ENCODE measurements around the gene DYRK2.

DYRK2 gene

DNA sequence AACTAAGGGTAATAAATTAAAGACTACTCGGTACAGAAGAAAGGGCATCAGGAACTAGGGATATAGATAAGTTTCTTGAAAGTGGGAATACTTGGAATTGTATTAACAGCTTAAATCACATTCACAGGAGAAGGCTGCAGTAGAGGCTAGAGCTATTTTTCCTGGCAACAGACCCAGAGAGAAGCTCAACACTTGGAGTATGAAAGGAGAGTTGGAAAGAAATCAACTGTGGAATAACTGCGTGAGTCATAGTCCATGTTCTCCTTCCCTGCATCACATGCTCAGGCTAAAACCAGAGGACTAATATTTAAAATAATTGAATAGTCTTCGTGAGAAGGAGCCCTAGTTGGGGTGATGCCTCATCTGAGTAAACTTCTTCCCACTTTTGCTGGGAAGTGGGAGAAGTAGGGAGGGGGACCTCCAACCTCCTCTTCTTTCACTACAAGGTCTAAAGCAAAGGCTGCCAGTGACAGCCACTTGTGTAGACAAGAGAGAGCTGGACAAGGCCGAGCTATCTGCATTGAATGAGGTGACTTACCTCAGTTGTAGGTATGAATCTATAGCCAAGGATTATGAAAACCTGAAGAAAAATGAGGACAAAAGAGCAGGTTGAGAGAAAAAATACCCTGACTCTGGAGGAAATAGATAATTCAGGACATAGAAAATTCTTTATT is 32.7 kb downstream of the DYRK2 start:
- no peaks in the 10 kb centered on the region for H3K36me3 ChIP-seq
- no peak overlapping the region for H3K4me3 ChIP-seq
- H3K9me3 ChIP-seq, result no peaks in the 10 kb centered on the region
- H3K4me1 ChIP-seq, result peaks cover 0 to 39% (median 16%) of the 10 kb centered on the region in 4 donors
- intact Hi-C loops (cut with DNase I; ENCODE audit: low total_unique reads), result no loop called here
- H3K27ac ChIP-seq, result peak overlapping the region; percentile 84 to 87
- TF ChIP-seq, protein P1, sequence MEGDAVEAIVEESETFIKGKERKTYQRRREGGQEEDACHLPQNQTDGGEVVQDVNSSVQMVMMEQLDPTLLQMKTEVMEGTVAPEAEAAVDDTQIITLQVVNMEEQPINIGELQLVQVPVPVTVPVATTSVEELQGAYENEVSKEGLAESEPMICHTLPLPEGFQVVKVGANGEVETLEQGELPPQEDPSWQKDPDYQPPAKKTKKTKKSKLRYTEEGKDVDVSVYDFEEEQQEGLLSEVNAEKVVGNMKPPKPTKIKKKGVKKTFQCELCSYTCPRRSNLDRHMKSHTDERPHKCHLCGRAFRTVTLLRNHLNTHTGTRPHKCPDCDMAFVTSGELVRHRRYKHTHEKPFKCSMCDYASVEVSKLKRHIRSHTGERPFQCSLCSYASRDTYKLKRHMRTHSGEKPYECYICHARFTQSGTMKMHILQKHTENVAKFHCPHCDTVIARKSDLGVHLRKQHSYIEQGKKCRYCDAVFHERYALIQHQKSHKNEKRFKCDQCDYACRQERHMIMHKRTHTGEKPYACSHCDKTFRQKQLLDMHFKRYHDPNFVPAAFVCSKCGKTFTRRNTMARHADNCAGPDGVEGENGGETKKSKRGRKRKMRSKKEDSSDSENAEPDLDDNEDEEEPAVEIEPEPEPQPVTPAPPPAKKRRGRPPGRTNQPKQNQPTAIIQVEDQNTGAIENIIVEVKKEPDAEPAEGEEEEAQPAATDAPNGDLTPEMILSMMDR (IDR thresholded peaks at IDR 0.05), result no peak
- H3K27me3 ChIP-seq, result no peaks in the 10 kb centered on the region
- peak in 1 of 2 donors; percentile 34 for DNase-seq

DNA sequence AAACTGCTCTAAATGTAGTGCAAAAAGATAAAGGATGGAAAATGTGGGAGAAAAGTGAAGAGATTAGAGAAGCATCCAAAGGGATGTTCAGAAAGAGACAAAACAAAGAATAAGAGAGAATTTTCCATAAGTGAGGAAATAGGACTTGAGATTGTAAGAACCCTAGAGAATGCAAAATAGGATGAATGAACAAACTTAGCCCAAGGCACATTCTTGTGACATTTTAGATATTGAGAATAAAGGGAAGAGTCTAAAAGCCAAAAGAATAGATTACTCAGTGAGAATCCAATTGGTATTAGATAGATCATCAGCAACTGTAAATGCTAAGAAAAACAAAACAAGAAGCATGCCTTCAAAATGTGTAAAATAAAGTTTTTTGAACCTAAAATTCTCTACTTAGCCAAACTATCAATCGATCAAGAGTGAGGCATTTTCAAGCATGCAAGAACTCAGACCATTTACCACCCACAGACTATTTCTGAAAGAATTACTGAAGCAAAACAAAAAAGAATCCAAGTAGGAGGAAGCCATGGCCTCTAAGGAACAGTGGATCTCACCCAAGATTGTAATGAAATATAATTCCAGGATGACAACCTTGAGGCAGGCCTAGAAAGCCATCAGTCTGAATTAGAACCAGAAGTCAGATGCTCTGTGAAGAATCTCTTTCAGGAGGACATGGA is 33.5 kb downstream of the DYRK2 start:
- H3K36me3 ChIP-seq, result no peaks in the 10 kb centered on the region
- H3K4me1 ChIP-seq, result peaks cover 0 to 39% (median 16%) of the 10 kb centered on the region in 4 donors
- H3K27me3 ChIP-seq, result no peaks in the 10 kb centered on the region
- no peaks in the 10 kb centered on the region for H3K9me3 ChIP-seq
- peak overlapping the region; percentile 84 to 87 for H3K27ac ChIP-seq
- DNase-seq, result no peak
- intact Hi-C loops (cut with DNase I; ENCODE audit: low total_unique reads), result no loop called here
- TF ChIP-seq, protein P1 (IDR thresholded peaks at IDR 0.05), result no peak
- no peak overlapping the region for H3K4me3 ChIP-seq

DNA sequence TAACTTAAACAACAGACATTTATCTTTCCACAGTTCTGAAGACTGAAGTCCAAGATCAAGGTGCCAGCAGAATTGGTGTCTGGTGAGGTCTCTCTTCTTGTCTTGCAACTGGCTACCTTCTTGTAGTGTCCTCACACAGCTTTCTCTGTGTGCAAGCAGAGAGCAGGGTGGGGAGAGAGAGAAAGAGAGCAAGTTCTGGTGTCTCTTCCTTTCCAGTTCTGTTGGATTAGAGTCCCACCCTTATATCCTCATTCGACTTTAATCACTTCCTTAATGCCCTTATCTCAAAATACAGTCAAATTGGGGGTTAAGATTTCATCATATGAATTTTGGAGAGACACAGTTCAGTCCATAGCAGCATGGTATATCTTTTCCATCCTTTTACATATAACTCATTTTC is 40.8 kb downstream of the DYRK2 start:
- no peak overlapping the region for H3K27ac ChIP-seq
- TF ChIP-seq, protein P1 (IDR thresholded peaks at IDR 0.05), result no peak
- H3K36me3 ChIP-seq, result no peaks in the 10 kb centered on the region
- intact Hi-C loops (cut with DNase I; ENCODE audit: low total_unique reads), result no loop called here
- no peaks in the 10 kb centered on the region for H3K9me3 ChIP-seq
- no peaks in the 10 kb centered on the region for H3K27me3 ChIP-seq
- no peak overlapping the region for H3K4me3 ChIP-seq
- H3K4me1 ChIP-seq, result peaks cover 0 to 6% (median 0%) of the 10 kb centered on the region in 4 donors
- DNase-seq, result no peak

DNA sequence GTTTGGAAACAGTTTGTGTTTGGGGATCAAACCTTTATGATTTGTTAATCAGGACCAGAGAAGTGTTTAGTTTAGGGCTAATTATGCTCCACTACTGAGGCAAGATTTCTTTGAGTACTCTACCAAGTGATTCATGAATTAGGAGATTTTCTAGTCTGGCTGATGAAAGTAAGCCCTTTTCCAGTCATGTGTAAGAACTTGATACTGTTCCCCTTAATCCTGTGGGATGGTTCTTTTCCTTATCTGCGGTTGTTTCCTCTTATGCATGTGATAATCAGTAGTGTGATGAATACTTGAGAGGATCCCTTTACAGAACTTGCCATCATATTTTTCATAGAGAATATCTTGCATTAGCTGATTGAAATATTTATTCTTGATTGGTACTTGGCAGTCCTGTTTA is 42.1 kb downstream of the DYRK2 start:
- intact Hi-C loops (cut with DNase I; ENCODE audit: low total_unique reads), result no loop called here
- DNase-seq, result no peak
- Histone ChIP-seq H3K9me3 (no peaks in the 10 kb centered on the region), H3K27me3 (no peaks in the 10 kb centered on the region), H3K4me1 (peaks cover 0 to 8% (median 0%) of the 10 kb centered on the region in 4 donors), H3K27ac (no peak overlapping the region), H3K4me3 (no peak overlapping the region), H3K36me3 (no peaks in the 10 kb centered on the region)
- TF ChIP-seq, protein P1 (IDR thresholded peaks at IDR 0.05), result no peak

DNA sequence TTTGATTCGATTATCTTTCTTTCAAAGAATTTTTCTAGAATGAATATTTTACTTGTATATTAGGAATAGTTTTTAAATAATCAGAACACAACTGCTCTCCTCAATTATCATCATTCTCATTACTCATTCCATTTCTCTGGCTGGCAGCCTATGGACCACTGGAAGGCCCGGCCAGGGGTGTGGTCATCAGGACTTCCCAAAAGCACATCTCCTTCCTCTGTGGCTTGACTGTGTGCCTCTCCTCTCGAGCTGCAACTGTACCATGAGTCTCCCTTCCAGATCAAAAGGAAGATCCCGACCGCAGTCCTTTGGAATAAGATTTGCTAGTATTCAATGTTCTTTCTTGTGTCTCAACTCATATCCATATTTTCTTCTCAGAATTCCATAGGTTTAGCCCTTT is 42.7 kb downstream of the DYRK2 start:
- TF ChIP-seq, protein P1 (IDR thresholded peaks at IDR 0.05), result no peak
- peak in 1 of 2 donors; percentile 21 for DNase-seq
- Histone ChIP-seq H3K27me3 (no peaks in the 10 kb centered on the region), H3K27ac (no peak overlapping the region), H3K4me1 (peaks cover 0 to 8% (median 0%) of the 10 kb centered on the region in 4 donors), H3K4me3 (no peak overlapping the region), H3K36me3 (no peaks in the 10 kb centered on the region), H3K9me3 (no peaks in the 10 kb centered on the region)
- intact Hi-C loops (cut with DNase I; ENCODE audit: low total_unique reads), result no loop called here
